ENCODE results near the gene DCUN1D1.

Gene DCUN1D1

GRCh38 chr3:182889948-182890629, 90.2 kb downstream of the DCUN1D1 start:
- DNase-seq (ENCODE audit: low read depth) = no peak
